ENCODE results near the gene CAP1.
"Not testable (repeated sequence)": the region's sequence is repeated elsewhere in the genome, so short reads cannot be mapped to it uniquely, and the experiment has no call there.

CAP1 gene

GRCh38 chr1:40032240-40032891 is 8.2 kb upstream of the CAP1 start:
- DNase-seq: peak; percentile 65 to 78

- DNase-seq: peak; percentile 41 to 49
Measured at GRCh38 chr1:40034869-40035268, 5.7 kb upstream of the CAP1 start.

- DNase-seq: peak; percentile 45 to 52
Measured at GRCh38 chr1:40036574-40036973, 4.0 kb upstream of the CAP1 start.

- DNase-seq: not testable (repeated sequence)
Measured at GRCh38 chr1:40037254-40037653, 3.3 kb upstream of the CAP1 start.

GRCh38 chr1:40038697-40039096 is 1.8 kb upstream of the CAP1 start:
- peak; percentile 29 to 71 for DNase-seq

DNA sequence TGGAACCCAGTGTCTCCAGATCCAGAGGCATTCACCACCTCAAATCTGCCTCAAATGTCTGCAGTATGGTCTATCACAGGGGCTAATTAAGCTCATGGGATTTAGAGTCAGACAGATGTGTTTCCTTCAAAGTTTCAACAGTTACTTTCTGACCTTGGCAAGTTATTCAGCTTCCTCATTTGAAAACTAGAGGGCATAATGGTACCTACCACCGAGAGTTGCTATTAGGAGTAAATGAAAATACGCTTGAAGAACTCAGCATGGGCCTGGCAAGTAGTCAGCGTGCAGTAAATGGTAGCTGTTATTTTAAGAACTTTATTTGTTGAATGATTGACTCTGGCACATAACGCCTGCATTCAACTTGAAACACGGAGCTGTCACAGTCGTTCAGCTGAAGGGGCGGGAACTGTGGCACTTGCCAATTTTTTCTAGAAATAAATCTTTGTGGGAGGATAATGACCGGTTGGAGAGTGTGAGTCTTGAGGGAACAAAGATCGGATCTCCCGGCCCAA is 1.2 kb upstream of the CAP1 start:
- peak in 1 of 2 donors; percentile 68 for DNase-seq

DNA sequence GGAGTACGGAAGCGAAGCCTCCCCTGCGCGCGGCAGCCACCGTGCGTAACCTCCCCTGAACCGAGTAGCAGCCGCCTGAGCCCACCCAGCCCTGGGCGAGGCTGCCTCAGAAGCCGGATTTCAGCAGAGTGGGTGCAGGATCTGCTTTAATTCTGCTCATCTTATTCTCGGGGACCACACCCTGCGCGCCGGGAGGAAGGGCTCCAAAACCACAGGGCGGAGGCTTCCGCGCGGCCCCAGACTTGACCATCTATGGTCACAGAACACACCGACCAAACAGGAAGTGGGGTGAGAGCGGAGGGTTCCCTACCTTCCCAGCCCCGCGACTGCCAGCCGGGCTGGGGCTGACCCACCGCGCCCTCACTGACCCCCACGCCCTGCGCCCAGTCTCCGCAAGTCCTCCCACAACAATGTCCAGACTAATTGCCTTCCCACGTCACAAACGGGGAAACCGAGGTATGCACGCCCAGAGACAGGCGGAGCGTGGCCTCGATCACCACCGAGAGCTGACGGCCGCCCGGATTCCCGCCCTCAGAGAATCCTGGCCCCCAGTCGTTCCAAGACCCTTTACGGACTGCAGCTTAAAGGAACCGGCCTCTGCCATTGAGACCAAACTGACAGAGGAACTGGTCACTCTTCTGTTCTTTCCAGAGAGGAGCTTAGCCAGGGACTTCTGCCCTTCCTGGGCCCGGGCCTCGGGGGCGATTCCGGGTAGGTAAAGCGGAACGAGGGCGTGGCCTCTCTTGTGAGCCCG is 595 bp upstream of the CAP1 start:
- peak; percentile 94 to 96 for DNase-seq

- no peak for DNase-seq
Measured at GRCh38 chr1:40041466-40041838, 923 bp downstream of the CAP1 start.

GRCh38 chr1:40042341-40042740 is 1.8 kb downstream of the CAP1 start:
- DNase-seq: peak in 1 of 2 donors; percentile 24

- peak; percentile 8 to 44 for DNase-seq
Measured at GRCh38 chr1:40044110-40044509, 3.6 kb downstream of the CAP1 start.

GRCh38 chr1:40045182-40045581 is 4.7 kb downstream of the CAP1 start:
- peak in 1 of 2 donors; percentile 17 for DNase-seq

- no peak for DNase-seq
Measured at GRCh38 chr1:40045766-40046165, 5.2 kb downstream of the CAP1 start.

DNA sequence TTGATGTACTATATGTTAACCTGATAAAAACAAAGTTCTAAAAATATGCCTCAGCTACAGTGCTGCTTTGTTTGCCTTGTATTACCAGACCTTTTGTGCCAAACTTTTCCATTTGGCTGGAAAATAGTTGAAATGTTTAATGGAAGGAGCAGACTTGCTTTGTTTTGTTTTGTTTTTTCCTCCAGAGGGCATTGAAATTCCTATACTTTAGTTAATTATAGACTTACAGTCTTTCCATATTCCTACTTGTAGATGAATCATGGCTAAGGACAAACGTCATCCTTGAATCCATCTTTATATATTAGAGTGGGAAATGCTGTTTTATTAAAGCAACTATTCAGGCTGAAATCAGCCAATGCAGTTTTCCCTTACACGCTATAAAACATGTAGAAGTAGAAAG is 6.7 kb downstream of the CAP1 start:
- DNase-seq: no peak

GRCh38 chr1:40047769-40048168 is 7.2 kb downstream of the CAP1 start:
- no peak for DNase-seq

DNA sequence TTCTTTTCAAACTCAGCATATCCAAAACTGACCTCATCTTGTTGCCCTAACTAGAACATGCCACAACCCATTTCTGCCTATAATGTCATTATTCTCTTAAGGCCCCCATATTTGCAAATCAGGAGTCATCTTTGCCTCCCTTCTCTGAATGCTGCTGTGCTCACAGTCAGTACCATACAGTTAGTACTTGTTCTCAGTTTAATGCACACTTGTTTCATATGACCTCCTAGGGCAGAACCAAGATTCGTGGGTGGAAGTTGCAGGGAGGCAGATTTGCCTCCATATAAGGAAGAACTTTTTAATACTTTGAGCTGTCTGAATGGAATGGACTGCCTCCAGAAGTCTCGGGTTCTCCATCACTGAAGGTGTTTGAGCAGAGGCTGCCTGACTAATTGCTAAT is 9.2 kb downstream of the CAP1 start:
- peak; percentile 64 to 82 for DNase-seq

DNA sequence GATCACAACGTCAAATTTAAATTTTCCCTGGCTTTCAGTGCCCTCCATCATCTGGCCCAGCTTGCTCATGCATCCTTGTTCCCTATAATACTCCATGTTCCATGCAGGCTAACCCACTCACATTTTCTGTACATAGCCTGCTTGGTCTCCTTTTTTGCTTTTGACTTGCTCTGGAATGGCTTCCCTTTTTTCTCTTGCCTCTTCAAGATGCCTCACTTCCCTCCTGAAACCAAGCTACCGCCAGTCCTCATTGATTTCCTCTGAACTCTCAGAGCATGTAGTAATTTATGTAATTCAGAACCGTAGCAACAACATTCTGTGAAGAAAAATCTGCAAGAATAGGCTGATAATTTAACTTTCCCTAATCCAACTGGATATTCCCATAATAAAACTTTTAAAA is 10.3 kb downstream of the CAP1 start:
- DNase-seq: peak; percentile 70 to 72

DNA sequence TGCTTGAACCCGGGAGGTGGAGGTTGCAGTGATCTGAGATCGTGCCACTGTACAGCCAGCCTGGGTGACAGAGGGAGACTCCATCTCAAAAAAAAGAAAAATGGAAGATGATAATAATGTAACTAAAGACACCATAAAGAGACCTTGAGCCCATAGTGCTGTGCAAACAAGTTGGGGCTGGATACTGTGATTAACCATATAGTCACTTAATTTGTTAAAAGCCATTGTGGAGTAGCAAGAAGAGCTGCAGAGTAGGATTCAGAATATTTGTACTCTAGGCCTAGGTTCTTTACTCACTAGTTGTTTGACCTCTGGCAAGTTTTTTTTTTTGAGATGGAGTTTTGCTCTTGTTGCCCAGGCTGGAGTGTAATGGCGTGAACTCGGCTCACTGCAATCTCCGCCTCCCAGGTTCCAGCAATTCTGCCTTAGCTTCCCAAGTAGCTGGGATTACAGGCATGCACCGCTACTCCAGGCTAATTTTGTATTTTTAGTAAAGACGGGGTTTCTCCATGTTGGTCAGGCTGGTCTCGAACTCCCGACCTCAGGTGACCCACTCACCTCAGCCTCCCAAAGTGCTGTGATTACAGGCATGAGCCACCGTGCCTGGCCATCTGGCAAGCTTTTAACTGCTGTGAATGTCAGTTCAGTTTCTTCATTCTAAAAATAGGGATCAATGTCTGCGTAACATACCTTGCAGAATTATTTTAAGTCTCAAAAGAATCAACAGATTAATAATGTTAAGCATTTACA is 12.8 kb downstream of the CAP1 start:
- no peak for DNase-seq

- no peak for DNase-seq
Measured at GRCh38 chr1:40056519-40057309, 16.2 kb downstream of the CAP1 start.

DNA sequence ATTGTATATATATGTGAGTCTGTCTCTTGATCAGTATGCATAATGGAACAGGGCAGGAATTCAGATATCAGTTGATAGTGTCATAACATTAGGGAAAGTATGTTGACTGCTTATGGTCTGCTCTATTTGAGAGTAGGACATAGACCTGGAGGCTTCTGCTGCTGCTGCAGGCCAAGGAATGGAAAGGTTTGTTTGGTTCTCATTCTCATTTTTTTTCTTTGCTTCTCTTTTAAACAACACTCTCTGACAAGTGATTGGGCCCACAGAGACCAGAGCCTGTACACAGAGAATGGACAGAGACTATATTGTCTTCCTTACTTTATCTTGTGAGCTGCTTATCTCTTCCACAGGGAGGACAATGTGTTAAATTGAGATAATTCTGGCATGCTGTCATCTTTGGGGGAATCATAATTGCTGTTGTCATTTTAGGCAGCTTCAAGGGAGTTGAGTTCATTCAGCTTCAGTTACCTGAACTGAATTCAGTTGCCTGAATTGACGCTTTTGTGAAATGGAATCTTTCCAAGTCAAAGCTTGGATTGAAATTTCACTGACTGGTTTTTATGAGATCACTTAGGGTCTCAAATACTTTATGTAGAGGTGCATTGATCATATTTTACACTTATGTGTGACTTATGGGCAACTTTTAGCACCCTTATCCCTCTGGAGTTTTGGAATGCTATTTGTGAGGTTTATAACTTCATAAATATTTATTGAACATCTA is 16.9 kb downstream of the CAP1 start:
- no peak for DNase-seq

GRCh38 chr1:40058097-40058452 is 17.5 kb downstream of the CAP1 start:
- no peak for DNase-seq

- DNase-seq: no peak
Measured at GRCh38 chr1:40058453-40059337, 18.2 kb downstream of the CAP1 start.

Data from inflammatory macrophage (primary cell).